ENCODE measurements around the gene REV1.
"Not testable (repeated sequence)": the region's sequence is repeated elsewhere in the genome, so short reads cannot be mapped to it uniquely, and the experiment has no call there.

DNA sequence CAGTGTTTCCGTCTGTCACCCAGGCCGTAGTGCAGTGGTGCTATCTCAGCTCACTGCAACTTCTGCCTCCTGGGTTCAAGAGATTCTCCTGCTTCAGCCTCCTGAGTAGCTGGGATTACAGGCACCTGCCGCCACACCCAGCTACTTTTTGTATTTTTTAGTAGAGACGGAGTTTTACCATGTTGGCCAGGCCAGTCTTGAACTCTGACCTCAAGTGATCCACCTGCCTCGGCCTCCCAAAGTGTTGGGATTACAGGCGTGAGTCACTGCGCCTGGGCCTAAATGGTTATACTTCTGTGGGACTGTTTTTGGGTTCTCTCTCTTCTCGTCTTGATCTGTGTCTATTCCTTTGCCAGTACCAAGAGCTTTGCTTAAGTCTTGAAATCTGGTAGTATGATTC lies 135.0 kb downstream of the REV1 start:
- TF ChIP-seq, protein P1, sequence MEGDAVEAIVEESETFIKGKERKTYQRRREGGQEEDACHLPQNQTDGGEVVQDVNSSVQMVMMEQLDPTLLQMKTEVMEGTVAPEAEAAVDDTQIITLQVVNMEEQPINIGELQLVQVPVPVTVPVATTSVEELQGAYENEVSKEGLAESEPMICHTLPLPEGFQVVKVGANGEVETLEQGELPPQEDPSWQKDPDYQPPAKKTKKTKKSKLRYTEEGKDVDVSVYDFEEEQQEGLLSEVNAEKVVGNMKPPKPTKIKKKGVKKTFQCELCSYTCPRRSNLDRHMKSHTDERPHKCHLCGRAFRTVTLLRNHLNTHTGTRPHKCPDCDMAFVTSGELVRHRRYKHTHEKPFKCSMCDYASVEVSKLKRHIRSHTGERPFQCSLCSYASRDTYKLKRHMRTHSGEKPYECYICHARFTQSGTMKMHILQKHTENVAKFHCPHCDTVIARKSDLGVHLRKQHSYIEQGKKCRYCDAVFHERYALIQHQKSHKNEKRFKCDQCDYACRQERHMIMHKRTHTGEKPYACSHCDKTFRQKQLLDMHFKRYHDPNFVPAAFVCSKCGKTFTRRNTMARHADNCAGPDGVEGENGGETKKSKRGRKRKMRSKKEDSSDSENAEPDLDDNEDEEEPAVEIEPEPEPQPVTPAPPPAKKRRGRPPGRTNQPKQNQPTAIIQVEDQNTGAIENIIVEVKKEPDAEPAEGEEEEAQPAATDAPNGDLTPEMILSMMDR (IDR thresholded peaks at IDR 0.05; ENCODE audit: low read depth, low read length, missing input control), result not testable (repeated sequence)
- TF ChIP-seq JUND, FOXA1 (IDR thresholded peaks at IDR 0.05): not testable (repeated sequence)

All from liver (tissue), 3 donors.